ENCODE results near the gene BMPER. TPM values are rescaled to one million over a fixed set of nuclear protein-coding genes. Genes with fewer than 3 reads are reported as not detected.
A peak's percentile ranks its signal among the peaks of the same experiment; 100 is the strongest.

Gene BMPER
- total RNA-seq, 1 donor from 2014 or later: 0.26 TPM

DNA sequence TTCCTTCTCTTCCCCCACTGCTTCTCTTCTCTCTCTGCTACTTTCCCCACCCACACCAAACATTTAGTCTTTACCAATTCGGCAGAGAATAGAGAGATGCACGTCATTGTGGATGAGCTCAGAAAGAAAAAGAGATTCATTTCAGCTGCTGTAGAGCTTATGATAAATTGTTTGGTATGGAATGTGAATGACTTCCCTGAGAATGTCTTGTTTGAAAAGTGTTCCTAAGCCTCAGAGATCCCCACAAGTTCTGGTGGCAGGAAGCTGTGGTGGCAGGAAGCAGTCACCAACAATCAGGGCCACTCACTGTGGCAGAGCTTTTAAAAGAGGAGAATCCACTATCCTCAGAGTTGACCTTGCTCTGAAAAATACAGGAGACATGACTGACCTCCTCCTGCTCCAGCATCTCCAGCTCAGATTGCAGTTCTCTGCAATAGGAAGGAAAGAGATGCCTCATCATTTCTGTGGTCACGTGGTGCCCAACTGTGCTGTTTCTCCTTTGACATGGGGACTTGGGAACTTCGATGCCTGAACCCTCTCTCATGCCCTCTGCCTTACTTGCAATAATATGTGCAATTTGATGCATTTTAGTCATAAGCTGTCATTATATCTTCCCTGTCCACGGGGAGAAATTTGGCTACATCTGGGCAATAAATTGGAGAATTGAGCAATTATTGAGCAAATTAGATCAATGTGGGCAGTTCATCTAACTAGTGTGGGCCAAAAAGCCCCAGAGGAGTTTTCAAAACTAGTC is 76.5 kb downstream of the BMPER start:
- DNase-seq (ENCODE audit: low read depth): no peak
- TF ChIP-seq, protein P1, sequence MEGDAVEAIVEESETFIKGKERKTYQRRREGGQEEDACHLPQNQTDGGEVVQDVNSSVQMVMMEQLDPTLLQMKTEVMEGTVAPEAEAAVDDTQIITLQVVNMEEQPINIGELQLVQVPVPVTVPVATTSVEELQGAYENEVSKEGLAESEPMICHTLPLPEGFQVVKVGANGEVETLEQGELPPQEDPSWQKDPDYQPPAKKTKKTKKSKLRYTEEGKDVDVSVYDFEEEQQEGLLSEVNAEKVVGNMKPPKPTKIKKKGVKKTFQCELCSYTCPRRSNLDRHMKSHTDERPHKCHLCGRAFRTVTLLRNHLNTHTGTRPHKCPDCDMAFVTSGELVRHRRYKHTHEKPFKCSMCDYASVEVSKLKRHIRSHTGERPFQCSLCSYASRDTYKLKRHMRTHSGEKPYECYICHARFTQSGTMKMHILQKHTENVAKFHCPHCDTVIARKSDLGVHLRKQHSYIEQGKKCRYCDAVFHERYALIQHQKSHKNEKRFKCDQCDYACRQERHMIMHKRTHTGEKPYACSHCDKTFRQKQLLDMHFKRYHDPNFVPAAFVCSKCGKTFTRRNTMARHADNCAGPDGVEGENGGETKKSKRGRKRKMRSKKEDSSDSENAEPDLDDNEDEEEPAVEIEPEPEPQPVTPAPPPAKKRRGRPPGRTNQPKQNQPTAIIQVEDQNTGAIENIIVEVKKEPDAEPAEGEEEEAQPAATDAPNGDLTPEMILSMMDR (IDR thresholded peaks at IDR 0.05; ENCODE audit: insufficient read depth, low read length, severe bottlenecking): no peak
- Histone ChIP-seq H3K27me3 (ENCODE audit: control insufficient read depth, insufficient read depth, low read length) (no peaks in the 10 kb centered on the region), H3K4me3 (ENCODE audit: low read depth, low read length) (no peak overlapping the region), H3K36me3 (ENCODE audit: control insufficient read depth, insufficient read depth, low read length) (no peaks in the 10 kb centered on the region)
- FAIRE-seq: no peak

DNA sequence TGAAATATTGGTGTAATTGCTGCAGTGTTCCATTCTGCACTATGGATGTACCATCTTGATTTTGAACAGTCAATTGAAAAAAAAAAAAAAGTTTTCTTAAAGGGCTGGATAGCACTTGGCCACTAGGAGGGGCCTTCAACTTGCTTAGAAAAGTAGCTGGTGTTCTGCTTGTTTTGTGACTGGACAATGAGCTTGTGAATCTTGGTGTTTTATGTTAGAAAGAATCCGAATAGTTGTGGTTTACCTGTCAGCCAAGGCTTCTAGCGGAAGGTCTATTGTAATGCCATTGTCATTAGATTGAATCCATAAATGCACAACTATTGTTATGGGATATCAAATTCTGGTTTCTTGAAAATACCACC is 77.1 kb downstream of the BMPER start:
- TF ChIP-seq, protein P1 (IDR thresholded peaks at IDR 0.05; ENCODE audit: insufficient read depth, low read length, severe bottlenecking): peak; percentile 53
- H3K36me3 ChIP-seq (ENCODE audit: control insufficient read depth, insufficient read depth, low read length): no peaks in the 10 kb centered on the region
- FAIRE-seq (no peak), DNase-seq (ENCODE audit: low read depth) (peak; percentile 52)
- H3K4me3 ChIP-seq (ENCODE audit: low read depth, low read length): no peak overlapping the region
- no peaks in the 10 kb centered on the region for H3K27me3 ChIP-seq (ENCODE audit: control insufficient read depth, insufficient read depth, low read length)

DNA sequence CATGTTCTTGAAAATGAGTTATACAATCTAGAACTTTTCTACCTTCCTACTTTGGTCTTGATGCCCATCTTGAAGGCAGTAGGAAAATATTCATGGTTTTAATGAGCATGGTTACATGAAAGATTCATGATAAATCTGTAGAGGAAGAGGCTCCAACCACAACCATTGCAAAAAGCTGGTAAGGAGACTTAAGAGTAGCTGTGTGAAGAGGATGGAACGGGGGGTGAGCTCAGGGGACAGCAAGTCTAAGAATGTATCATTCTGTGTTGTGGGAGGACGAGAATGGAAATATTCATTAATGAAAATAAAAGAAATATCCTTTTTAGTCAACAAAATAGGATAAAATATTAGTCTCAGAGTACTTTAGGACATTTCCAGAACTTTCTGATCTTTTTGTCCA is 81.1 kb downstream of the BMPER start:
- TF ChIP-seq, protein P1 (IDR thresholded peaks at IDR 0.05; ENCODE audit: insufficient read depth, low read length, severe bottlenecking): no peak
- FAIRE-seq: no peak
- Histone ChIP-seq H3K4me3 (ENCODE audit: low read depth, low read length) (no peak overlapping the region), H3K36me3 (ENCODE audit: control insufficient read depth, insufficient read depth, low read length) (no peaks in the 10 kb centered on the region), H3K27me3 (ENCODE audit: control insufficient read depth, insufficient read depth, low read length) (no peaks in the 10 kb centered on the region)
- no peak for DNase-seq (ENCODE audit: low read depth)

DNA sequence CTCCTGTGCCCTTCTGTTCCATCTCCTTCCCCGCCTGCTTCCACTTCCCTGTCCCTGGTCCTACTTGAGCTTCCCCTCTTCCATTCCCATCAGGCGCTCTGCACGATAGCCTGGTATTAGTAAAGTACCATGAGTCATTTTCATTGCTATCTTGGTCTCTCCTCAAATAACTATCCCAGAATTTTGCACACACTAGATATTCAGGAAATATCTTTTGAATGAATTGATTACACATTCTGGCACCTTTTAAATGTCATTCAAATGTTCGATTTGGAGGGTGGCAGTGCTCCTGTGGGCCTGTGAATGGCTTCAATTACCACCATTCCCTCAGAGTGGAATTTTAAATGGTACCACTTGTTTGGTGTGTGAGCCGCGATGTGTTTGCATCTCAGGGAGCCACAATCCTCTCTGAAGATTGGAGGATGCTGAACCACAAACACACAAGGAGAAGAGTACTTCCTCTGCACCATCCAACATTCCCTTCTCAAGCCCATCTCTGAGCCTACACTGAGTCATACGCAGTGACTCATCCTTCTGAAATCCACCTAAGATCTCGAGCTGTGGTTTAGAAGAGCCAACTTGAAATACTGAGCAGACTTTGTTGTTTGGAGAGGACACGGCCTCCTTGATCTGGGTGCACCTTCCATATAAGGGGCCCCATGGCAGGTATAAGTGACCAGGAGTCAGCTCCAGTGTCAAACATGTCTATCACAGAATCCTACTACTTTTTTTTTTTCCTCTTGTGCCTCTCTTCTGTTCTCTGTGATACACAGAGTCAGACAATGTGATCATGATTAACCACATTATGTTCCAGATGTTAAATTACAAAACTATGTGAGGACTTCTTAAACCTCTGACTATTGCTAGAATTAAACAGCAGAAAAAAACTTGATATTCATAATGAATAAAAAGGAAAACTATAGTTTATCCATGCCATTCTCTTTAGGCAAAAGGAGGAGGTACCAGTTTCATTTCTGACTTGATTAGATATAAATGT is 81.9 kb downstream of the BMPER start:
- Histone ChIP-seq H3K36me3 (ENCODE audit: control insufficient read depth, insufficient read depth, low read length) (no peaks in the 10 kb centered on the region), H3K27me3 (ENCODE audit: control insufficient read depth, insufficient read depth, low read length) (no peaks in the 10 kb centered on the region), H3K4me3 (ENCODE audit: low read depth, low read length) (no peak overlapping the region)
- DNase-seq (ENCODE audit: low read depth) (peak; percentile 98), FAIRE-seq (peak; percentile 66)
- TF ChIP-seq, protein P1 (IDR thresholded peaks at IDR 0.05; ENCODE audit: insufficient read depth, low read length, severe bottlenecking): no peak

DNA sequence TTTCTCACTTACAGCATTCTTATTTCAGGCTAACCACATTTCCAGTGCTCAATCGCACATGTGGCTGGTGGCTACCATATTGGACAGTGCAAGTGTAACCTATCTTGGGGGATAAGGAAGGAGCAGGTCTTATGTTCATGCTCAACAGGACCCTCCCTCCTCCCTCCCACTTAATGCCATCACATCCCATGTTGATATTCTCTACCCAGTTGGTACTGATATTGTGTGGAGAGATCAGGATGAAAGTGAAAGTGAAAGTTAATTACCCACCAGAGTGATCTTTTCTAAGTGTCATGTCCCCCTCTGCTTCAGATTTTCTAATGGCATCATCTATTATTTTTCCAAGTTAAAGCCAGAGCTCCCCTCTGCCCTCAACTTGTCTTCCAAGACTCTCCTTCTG is 91.6 kb downstream of the BMPER start:
- no peak for DNase-seq (ENCODE audit: low read depth)
- Histone ChIP-seq H3K4me3 (ENCODE audit: low read depth, low read length) (no peak overlapping the region), H3K27me3 (ENCODE audit: control insufficient read depth, insufficient read depth, low read length) (no peaks in the 10 kb centered on the region), H3K36me3 (ENCODE audit: control insufficient read depth, insufficient read depth, low read length) (no peaks in the 10 kb centered on the region)
- TF ChIP-seq, protein P1 (IDR thresholded peaks at IDR 0.05; ENCODE audit: insufficient read depth, low read length, severe bottlenecking): no peak
- no peak for FAIRE-seq

All from bronchial epithelial cell (primary cell).